H1 (cell line): ENCODE data around the gene ARRDC1. TPM values are rescaled to one million over a fixed set of nuclear protein-coding genes. Genes with fewer than 3 reads are reported as not detected.
A peak's percentile ranks its signal among the peaks of the same experiment; 100 is the strongest.

Experiments
- CTCF ChIA-PET: fragments of 300-600 bp; sonication (Branson Sonifier 250); formaldehyde crosslinking; loops from one replicate; lab custom pipeline; 2021; ENCODE audit not compliant: partially characterized antibody; lab: Charles Lee
- POLR2A ChIA-PET: fragments of 300-600 bp; sonication (Branson Sonifier 250); formaldehyde crosslinking; loops from one replicate; lab custom pipeline; 2021; ENCODE audit warnings: inconsistent platforms; ENCODE audit not compliant: partially characterized antibody; lab: Charles Lee
- DNase-seq, 2 experiments: peaks; one replicate each; pipeline versions ENCODE4 v3.0.0 to v3.0.0-alpha.2; 2010 to 2022; ENCODE audit warnings: low spot score in 2 of 2, low read depth in 1 of 2, mixed read lengths in 1 of 2
- FAIRE-seq: peaks from 2 replicates; lab custom pipeline; 2011; peaks lifted over from hg19 to GRCh38; lab: Jason Lieb, UNC
- H2AFZ ChIP-seq: 2 replicates; pipeline ENCODE4 v1.8.1; 2012; ENCODE audit warnings: low read length, inconsistent platforms
- H2AK5ac ChIP-seq: 2 replicates; pipeline ENCODE4 v1.6.1; 2013; ENCODE audit warnings: low read depth, low read length
- H2BK120ac ChIP-seq: replicated peaks from 2 replicates; pipeline ENCODE3; 2013; ENCODE audit warnings: low read depth, low read length, inconsistent platforms
- H2BK12ac ChIP-seq: 2 replicates; pipeline ENCODE4 v1.6.1; 2013; ENCODE audit warnings: low read depth, low read length
- H2BK15ac ChIP-seq: 2 replicates; pipeline ENCODE4 v1.6.1; 2013; ENCODE audit warnings: low read length
- H2BK20ac ChIP-seq: 2 replicates; pipeline ENCODE4 v1.6.1; 2013; ENCODE audit warnings: low read length
- H2BK5ac ChIP-seq: 2 replicates; pipeline ENCODE4 v1.6.1; 2013; ENCODE audit warnings: low read depth, low read length
- H3K14ac ChIP-seq: 2 replicates; pipeline ENCODE4 v1.6.1; 2013; ENCODE audit warnings: inconsistent platforms; ENCODE audit not compliant: insufficient read length
- H3K18ac ChIP-seq: 2 replicates; pipeline ENCODE4 v1.6.1; 2013; ENCODE audit warnings: low read length; ENCODE audit errors: extremely low read depth
- H3K23ac ChIP-seq: 2 replicates; pipeline ENCODE4 v1.6.1; 2013; ENCODE audit warnings: inconsistent platforms; ENCODE audit not compliant: insufficient read length
- H3K23me2 ChIP-seq: 2 replicates; pipeline ENCODE4 v1.6.1; 2013; ENCODE audit warnings: low read depth, low read length
- H3K27ac ChIP-seq: 2 replicates; pipeline ENCODE4 v1.6.1; 2011; ENCODE audit warnings: low read depth, low read length, inconsistent platforms
- H3K27me3 ChIP-seq, 4 experiments: replicated peaks in 1 of 4; 1 replicate in 1 of 4; 2 replicates in 3 of 4; pipeline versions ENCODE4 v1.6.1 to v1.8.1; 2011 to 2013; ENCODE audit warnings: low read length in 3 of 4, mild to moderate bottlenecking in 3 of 4, inconsistent platforms in 2 of 4, mixed read lengths in 2 of 4, moderate library complexity in 1 of 4; ENCODE audit not compliant: control insufficient read depth in 3 of 4, insufficient read depth in 3 of 4; ENCODE audit errors: extremely low read depth in 1 of 4
- H3K36me3 ChIP-seq, 4 experiments: 2 replicates each; pipeline versions ENCODE4 v1.6.1 to v1.8.1; 2011 to 2013; ENCODE audit warnings: mild to moderate bottlenecking in 4 of 4, low read length in 3 of 4, moderate library complexity in 2 of 4, control low read depth in 1 of 4, inconsistent platforms in 1 of 4; ENCODE audit not compliant: insufficient read depth in 4 of 4, control insufficient read depth in 2 of 4
- H3K4ac ChIP-seq: replicated peaks from 2 replicates; pipeline ENCODE3; 2013; ENCODE audit warnings: low read length, low read depth, mixed read lengths, inconsistent platforms; ENCODE audit not compliant: insufficient read length
- H3K4me1 ChIP-seq, 4 experiments: replicated peaks in 1 of 4; 1 replicate in 1 of 4; 2 replicates in 3 of 4; pipeline versions ENCODE4 v1.6.1 to v1.8.1; 2011 to 2013; ENCODE audit warnings: low read length in 3 of 4, inconsistent platforms in 2 of 4, mixed read lengths in 1 of 4; ENCODE audit not compliant: insufficient read depth in 4 of 4, control insufficient read depth in 3 of 4
- H3K4me2 ChIP-seq, 2 experiments: 2 replicates each; pipeline versions ENCODE4 v1.6.1 to v1.8.1; 2011 to 2013; ENCODE audit warnings: low read depth in 2 of 2, low read length in 2 of 2, control low read depth in 1 of 2, inconsistent platforms in 1 of 2, mild to moderate bottlenecking in 1 of 2; ENCODE audit not compliant: insufficient read depth in 1 of 2
- H3K4me3 ChIP-seq, 4 experiments: fragments of 200-600, 300-600 bp in 1 of 4; sonication (generic), shearing (Covaris generic), sonication (Bioruptor Twin) in 1 of 4; 2 replicates each; pipeline versions ENCODE4 v1.5.1 to v1.8.1; 2011 to 2016; ENCODE audit warnings: low read length in 4 of 4, low read depth in 3 of 4, control low read depth in 2 of 4, inconsistent platforms in 2 of 4, mild to moderate bottlenecking in 2 of 4, mixed read lengths in 1 of 4, moderate library complexity in 1 of 4; ENCODE audit not compliant: insufficient read depth in 2 of 4; ENCODE audit errors: extremely low read depth in 1 of 4
- H3K56ac ChIP-seq: replicated peaks from 2 replicates; pipeline ENCODE3; 2013; ENCODE audit warnings: low read depth, mild to moderate bottlenecking, mixed read lengths, low read length, inconsistent platforms; ENCODE audit not compliant: insufficient read length
- H3K79me1 ChIP-seq: 2 replicates; pipeline ENCODE4 v1.6.1; 2013; ENCODE audit warnings: low read depth, low read length, control low read depth
- H3K79me2 ChIP-seq, 2 experiments: 2 replicates each; pipeline versions ENCODE4 v1.6.1 to v1.8.1; 2012 to 2013; ENCODE audit warnings: low read length in 2 of 2, mild to moderate bottlenecking in 2 of 2, inconsistent platforms in 1 of 2; ENCODE audit not compliant: insufficient read depth in 2 of 2, control insufficient read depth in 1 of 2
- H3K9ac ChIP-seq, 4 experiments: replicated peaks in 1 of 4; 1 replicate in 1 of 4; 2 replicates in 3 of 4; pipeline versions ENCODE4 v1.6.1 to v1.8.1; 2011 to 2013; ENCODE audit warnings: low read depth in 3 of 4, low read length in 3 of 4, control low read depth in 2 of 4, mild to moderate bottlenecking in 2 of 4, moderate library complexity in 2 of 4, inconsistent platforms in 1 of 4; ENCODE audit errors: extremely low read depth in 1 of 4
- H3K9me3 ChIP-seq, 2 experiments: 2 replicates each; pipeline versions ENCODE4 v1.6.1 to v1.8.1; 2012 to 2013; ENCODE audit warnings: mild to moderate bottlenecking in 2 of 2, moderate library complexity in 2 of 2, control low read depth in 1 of 2, inconsistent platforms in 1 of 2, low read depth in 1 of 2, low read length in 1 of 2, mixed read lengths in 1 of 2; ENCODE audit not compliant: insufficient read depth in 2 of 2
- H4K20me1 ChIP-seq, 2 experiments: replicated peaks in 1 of 2; 2 replicates each; pipeline versions ENCODE3 to v1.8.1; 2011 to 2013; ENCODE audit warnings: inconsistent platforms in 2 of 2, low read length in 2 of 2, mild to moderate bottlenecking in 1 of 2; ENCODE audit not compliant: insufficient read depth in 2 of 2, control insufficient read depth in 1 of 2
- H4K5ac ChIP-seq: 2 replicates; pipeline ENCODE4 v1.6.1; 2013; ENCODE audit warnings: low read length, low read depth, mixed read lengths, inconsistent platforms; ENCODE audit not compliant: insufficient read length
- H4K8ac ChIP-seq: 2 replicates; pipeline ENCODE4 v1.8.0; 2013; ENCODE audit warnings: mild to moderate bottlenecking, moderate library complexity, low read length, inconsistent platforms; ENCODE audit not compliant: insufficient read depth; ENCODE audit errors: extremely low read depth
- H4K91ac ChIP-seq: replicated peaks from 2 replicates; pipeline ENCODE3; 2013; ENCODE audit warnings: low read length, mixed read lengths, inconsistent platforms; ENCODE audit not compliant: insufficient read length
- BRCA1 ChIP-seq: IDR thresholded peaks from 2 replicates; pipeline ENCODE4 v1.6.1; 2012; ENCODE audit warnings: low read depth, low read length, improper control_type of control experiment
- EGR1 ChIP-seq: IDR thresholded peaks from 2 replicates; pipeline ENCODE4 v1.6.1; 2011; ENCODE audit warnings: low read depth, low read length, borderline replicate concordance
- SRF ChIP-seq: IDR thresholded peaks from 2 replicates; pipeline ENCODE4 v1.6.1; 2011; ENCODE audit warnings: mild to moderate bottlenecking, low read depth, low read length, moderate library complexity
- SUZ12 ChIP-seq: fragments of 200-600 bp; sonication (generic); IDR thresholded peaks from 2 replicates; pipeline ENCODE4 v1.6.1; 2012; ENCODE audit warnings: mild to moderate bottlenecking, inconsistent platforms, low read length, moderate library complexity, mixed read lengths
- TAF1 ChIP-seq: IDR thresholded peaks from 2 replicates; pipeline ENCODE4 v1.6.1; 2011; ENCODE audit warnings: mild to moderate bottlenecking, low read depth, low read length
- WGBS, 2 experiments: shearing (Covaris generic) in 1 of 2; methylation state at CpG; one replicate each; pipeline versions ENCODE4 v1.1.6 to v1.1.7; 2013 to 2015; ENCODE audit warnings: low lambda C conversion rate in 2 of 2, mixed read lengths in 2 of 2, inconsistent platforms in 1 of 2, low coverage in 1 of 2, missing lambda C conversion rate in 1 of 2; ENCODE audit not compliant: insufficient replicate concordance in 2 of 2, insufficient coverage in 1 of 2, insufficient read length in 1 of 2; ENCODE audit errors: extremely low coverage in 1 of 2, missing lambda C conversion rate in 1 of 2; 5-methylcytosine and 5-hydroxymethylcytosine counted together
- polyA plus RNA-seq, 7 experiments: library from polyadenylated mRNA; depleted of rRNA in 3 of 7; stranded (reverse) in 5 of 7; unstranded in 2 of 7; fragments of >200 nt in 5 of 7; fragments of 200-250 nt in 2 of 7; gene quantifications; 1 replicate in 5 of 7; 2 replicates in 1 of 7; 4 replicates in 1 of 7; pipeline versions ENCODE4 v1.2.1 to v1.2.3, GENCODE V29; 2011 to 2013; ENCODE audit warnings: missing spikeins in 2 of 7, mixed read lengths in 2 of 7
- total RNA-seq: library from RNA; stranded (reverse); fragmentation: NEBNext Ultra II Directional; extraction: Animal tissue kit (Norgen Biotek cat#: 25700); gene quantifications from 2 replicates; pipeline ENCODE4 v1.2.1, GENCODE V29; 2021

ARRDC1 gene
- total and polyA plus RNA-seq, 2 of the 8 experiments (the other 6 are each of a cell fraction or from before 2014, with no cell fraction given): 22.0 to 58.4 TPM

DNA sequence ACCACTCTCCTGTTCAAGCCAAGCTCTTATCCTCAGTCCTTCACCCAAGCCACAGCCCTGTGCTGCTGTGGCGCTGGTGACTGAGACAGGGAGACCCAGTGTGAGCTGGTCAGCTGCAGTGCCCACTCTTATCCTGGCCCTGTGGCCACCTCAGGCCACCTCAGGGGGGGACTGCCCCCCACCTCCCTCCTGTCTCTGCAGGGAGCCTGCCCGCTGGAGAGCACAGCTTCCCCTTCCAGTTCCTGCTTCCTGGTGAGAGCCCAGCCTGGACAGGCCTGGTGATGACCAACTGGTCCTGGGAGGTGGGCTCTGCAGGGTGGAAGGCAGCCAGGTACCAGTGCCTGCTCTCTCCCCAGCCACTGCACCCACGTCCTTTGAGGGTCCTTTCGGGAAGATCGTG lies 7.8 kb downstream of the ARRDC1 start:
- H4K20me1 ChIP-seq: peaks cover 13 to 22% of the 10 kb centered on the region in 2 experiments
- H2BK5ac ChIP-seq: peak overlapping the region; percentile 52; the same call in 1 of the 2 replicates
- H2BK12ac ChIP-seq: no peak overlapping the region
- no peaks in the 10 kb centered on the region for H3K27me3 ChIP-seq
- H4K5ac ChIP-seq: no peak overlapping the region
- POLR2A ChIA-PET: interaction anchor here (0.7 to 1.7 kb wide), 3 partner anchors 11 to 54 kb away, joined by 3 to 4 read pairs (median 3); no protein-coding TSS in a partner anchor
- H3K4me1 ChIP-seq: peaks cover 0 to 9% (median 5%) of the 10 kb centered on the region in 4 experiments; a peak in 4 of 7 replicates
- no peak overlapping the region for H2AK5ac ChIP-seq
- H2BK120ac ChIP-seq: no peak overlapping the region
- CTCF ChIA-PET: interaction anchor here (1.1 to 2.4 kb wide), 2 partner anchors 30 to 32 kb away, joined by 4 to 14 read pairs; no protein-coding TSS in a partner anchor
- 85% methylated on average over 3 of the region's 5 CpGs; no CpG with 5 or more reads in 1 of the 2 experiments for WGBS, 2 experiments
- H4K8ac ChIP-seq: peak overlapping the region; percentile 25; the same call in 1 of the 2 replicates
- H3K27ac ChIP-seq: peak overlapping the region; percentile 45; the same call in 1 of the 2 replicates
- peaks cover 2% of the 10 kb centered on the region; the same call in 1 of the 2 replicates for H3K23me2 ChIP-seq
- H3K9ac ChIP-seq: no peak overlapping the region
- peaks cover 0 to 21% of the 10 kb centered on the region in 2 experiments; a peak in 2 of 4 replicates for H3K79me2 ChIP-seq
- 0 out of 2 replicates have a peak overlapping the region, but pooled peaks have one; percentile 29 for H2BK15ac ChIP-seq
- H3K56ac ChIP-seq: no peak overlapping the region
- H3K36me3 ChIP-seq: peaks cover 3 to 25% (median 11%) of the 10 kb centered on the region in 4 experiments; a peak in 6 of 8 replicates
- H3K14ac ChIP-seq: no peak overlapping the region
- H3K4me2 ChIP-seq: no peak overlapping the region
- H3K23ac ChIP-seq: no peak overlapping the region
- no peak overlapping the region for H2BK20ac ChIP-seq
- TF ChIP-seq BRCA1: no peak
- TF ChIP-seq SRF: no peak
- no peak for TF ChIP-seq TAF1
- TF ChIP-seq SUZ12: no peak
- TF ChIP-seq EGR1: no peak
- no peak overlapping the region for H3K4ac ChIP-seq
- no peak overlapping the region for H3K18ac ChIP-seq
- H3K79me1 ChIP-seq: peaks cover 5% of the 10 kb centered on the region; the same call in 1 of the 2 replicates
- H2AFZ ChIP-seq: no peak overlapping the region
- H3K9me3 ChIP-seq: no peaks in the 10 kb centered on the region
- H3K4me3 ChIP-seq: no peak overlapping the region
- H4K91ac ChIP-seq: peak overlapping the region; percentile 27
- no peak for FAIRE-seq
- no peak for DNase-seq
